HepG2 (cell line): ENCODE results near the gene KLF16. TPM values are rescaled to one million over a fixed set of nuclear protein-coding genes. Genes with fewer than 3 reads are reported as not detected.

Experiments used
- AGO2 ChIP-seq: fragments of 200-400 bp; formaldehyde crosslinking; optimal IDR thresholded peaks from 2 replicates; pipeline ENCODE3; 2017; ENCODE audit warnings: mild to moderate bottlenecking, low read depth, low read length, moderate library complexity
- ARNT ChIP-seq: fragments of 450-650 bp; IDR thresholded peaks from 2 replicates; pipeline ENCODE4 v1.6.1; 2017
- ETS1 ChIP-seq: sonication (generic); formaldehyde crosslinking; IDR thresholded peaks from 2 replicates; pipeline ENCODE4 v1.4.0; 2020; ENCODE audit warnings: missing genetic modification reagents
- FOXK1 ChIP-seq: sonication (generic); formaldehyde crosslinking; IDR thresholded peaks from 2 replicates; pipeline ENCODE4 v1.4.0; 2020; ENCODE audit warnings: low read depth, missing genetic modification reagents, borderline replicate concordance
- FOXK2 ChIP-seq: fragments of 450-650 bp; IDR thresholded peaks from 2 replicates; pipeline ENCODE4 v1.6.1; 2016
- HDAC1 ChIP-seq: sonication (generic); formaldehyde crosslinking; IDR thresholded peaks from 2 replicates; pipeline ENCODE4 v1.5.1; 2020; ENCODE audit warnings: mild to moderate bottlenecking, missing genetic modification reagents
- IRX3 ChIP-seq: sonication (generic); formaldehyde crosslinking; IDR thresholded peaks from 2 replicates; pipeline ENCODE4 v1.8.1; 2023; ENCODE audit warnings: mild to moderate bottlenecking, low read depth, missing genetic modification reagents, borderline replicate concordance
- MTERF4 ChIP-seq: sonication (generic); formaldehyde crosslinking; IDR thresholded peaks from 2 replicates; pipeline ENCODE4 v1.8.0; 2023; ENCODE audit warnings: mild to moderate bottlenecking, missing genetic modification reagents
- MXD4 ChIP-seq: IDR thresholded peaks from 2 replicates; pipeline ENCODE4 v1.6.1; 2016; ENCODE audit warnings: mild to moderate bottlenecking, missing biosample characterization, missing genetic modification reagents
- MYPOP ChIP-seq: sonication (generic); formaldehyde crosslinking; IDR thresholded peaks from 2 replicates; pipeline ENCODE4 v1.8.1; 2023; ENCODE audit warnings: mild to moderate bottlenecking, moderate library complexity, missing genetic modification reagents
- NFYB ChIP-seq: sonication (generic); formaldehyde crosslinking; IDR thresholded peaks from 2 replicates; pipeline ENCODE4 v1.4.0; 2020; ENCODE audit warnings: missing genetic modification reagents
- SMYD3 ChIP-seq: sonication (generic); formaldehyde crosslinking; IDR thresholded peaks from 2 replicates; pipeline ENCODE4 v1.8.1; 2023; ENCODE audit warnings: mild to moderate bottlenecking, missing genetic modification reagents
- SYNCRIP ChIP-seq: fragments of 200-400 bp; formaldehyde crosslinking; IDR thresholded peaks from 2 replicates; pipeline ENCODE4 v1.6.1; 2018; ENCODE audit warnings: mild to moderate bottlenecking, low read depth, low read length; ENCODE audit not compliant: insufficient read depth
- THYN1 ChIP-seq: sonication (generic); formaldehyde crosslinking; IDR thresholded peaks from 2 replicates; pipeline ENCODE4 v1.8.1; 2023; ENCODE audit warnings: low read depth, mild to moderate bottlenecking, moderate library complexity, missing genetic modification reagents, borderline replicate concordance
- ZNF143 ChIP-seq: sonication (generic); formaldehyde crosslinking; IDR thresholded peaks from 2 replicates; pipeline ENCODE4 v1.4.0; 2020; ENCODE audit warnings: missing genetic modification reagents
- ZNF335 ChIP-seq: sonication (generic); formaldehyde crosslinking; IDR thresholded peaks from 2 replicates; pipeline ENCODE4 v1.4.0; 2020; ENCODE audit warnings: missing genetic modification reagents
- ZNF343 ChIP-seq: sonication (generic); formaldehyde crosslinking; IDR thresholded peaks from 2 replicates; pipeline ENCODE4 v1.4.0; 2020; ENCODE audit warnings: mild to moderate bottlenecking, missing genetic modification reagents
- ZNF382 ChIP-seq: sonication (generic); formaldehyde crosslinking; IDR thresholded peaks from 2 replicates; pipeline ENCODE4 v1.5.0; 2020; ENCODE audit warnings: missing genetic modification reagents, mild to moderate bottlenecking, borderline replicate concordance
- ZNF770 ChIP-seq: sonication (generic); formaldehyde crosslinking; IDR thresholded peaks from 2 replicates; pipeline ENCODE4 v1.5.0; 2020; ENCODE audit warnings: mild to moderate bottlenecking, missing genetic modification reagents
- ZNF772 ChIP-seq: sonication (generic); formaldehyde crosslinking; IDR thresholded peaks from 2 replicates; pipeline ENCODE4 v1.5.0; 2020; ENCODE audit warnings: mild to moderate bottlenecking, missing genetic modification reagents
- ZNF879 ChIP-seq: sonication (generic); formaldehyde crosslinking; IDR thresholded peaks from 2 replicates; pipeline ENCODE4 v1.8.1; 2023; ENCODE audit warnings: missing genetic modification reagents
- ZXDC ChIP-seq: sonication (generic); formaldehyde crosslinking; IDR thresholded peaks from 2 replicates; pipeline ENCODE4 v1.5.0; 2020; ENCODE audit warnings: mild to moderate bottlenecking, missing genetic modification reagents
- polyA plus RNA-seq, 8 experiments: library from polyadenylated mRNA; depleted of rRNA in 3 of 8; stranded (reverse) in 7 of 8; unstranded in 1 of 8; fragments of >200 nt; fragmentation: Illumina TruSeq in 4 of 8; extraction: Trizol in 4 of 8; gene quantifications; 2 replicates each; pipeline versions ENCODE4 v1.2.1 to v1.2.3, GENCODE V29; 2011 to 2016; ENCODE audit warnings: low read depth in 4 of 8, missing spikeins in 1 of 8, mixed read lengths in 1 of 8; ENCODE audit not compliant: insufficient read depth in 1 of 8
- total RNA-seq, 5 experiments: library from RNA; depleted of rRNA; stranded (reverse); fragments of >200 nt; fragmentation: Illumina TruSeq; extraction: Trizol; gene quantifications; 2 replicates each; pipeline ENCODE4 v1.2.3, GENCODE V29; 2016; ENCODE audit warnings: low read depth in 1 of 5

Gene KLF16
- total and polyA plus RNA-seq, 2 of the 13 experiments (the other 11 are each of a cell fraction or from before 2014, with no cell fraction given), result 3.5 to 6.7 TPM

- TF ChIP-seq ZNF770 (CRISPR knock-in tag), result peak; percentile 7; the same call in 1 of the 2 replicates
- TF ChIP-seq HDAC1 (CRISPR knock-in tag), result peak; percentile 74
- TF ChIP-seq MTERF4 (CRISPR knock-in tag), result peak; percentile 76; the same call in 1 of the 2 replicates
- no peak for TF ChIP-seq ZNF382 (CRISPR knock-in tag)
- peak; percentile 78; the same call in 1 of the 2 replicates for TF ChIP-seq FOXK1 (CRISPR knock-in tag)
- TF ChIP-seq SMYD3 (CRISPR knock-in tag), result no peak
- peak; percentile 81; the same call in 1 of the 2 replicates for TF ChIP-seq ETS1 (CRISPR knock-in tag)
- peak; percentile 33; the same call in 1 of the 2 replicates for TF ChIP-seq MYPOP (CRISPR knock-in tag)
- no peak for TF ChIP-seq ZNF343 (CRISPR knock-in tag)
- 0 out of 2 replicates have a peak, but pooled peaks have one; percentile 35 for TF ChIP-seq MXD4 (CRISPR knock-in tag)
- TF ChIP-seq AGO2, result peak; percentile 88
- no peak for TF ChIP-seq ZNF879 (CRISPR knock-in tag)
- no peak for TF ChIP-seq SYNCRIP
- TF ChIP-seq THYN1 (CRISPR knock-in tag), result no peak
- TF ChIP-seq ZNF772 (CRISPR knock-in tag), result no peak
- peak; percentile 68 for TF ChIP-seq NFYB (CRISPR knock-in tag)
- peak; percentile 91 for TF ChIP-seq FOXK2
- TF ChIP-seq IRX3, result peak; percentile 38; the same call in 1 of the 2 replicates
- TF ChIP-seq ARNT, result no peak
- peak; percentile 96 for TF ChIP-seq ZNF335
- no peak for TF ChIP-seq ZXDC
- peak; percentile 50; the same call in 1 of the 2 replicates for TF ChIP-seq ZNF143
Observed at GRCh38 chr19:1847684-1848398, 15.5 kb downstream of the KLF16 start (continued).
